Ammon's horn (tissue), 1 donor: ENCODE data around the gene TENT5C.
"Not testable (repeated sequence)": the region's sequence is repeated elsewhere in the genome, so short reads cannot be mapped to it uniquely, and the experiment has no call there.

Experiments used
- DNase-seq: peaks from one replicate; pipeline ENCODE4 v3.0.0-alpha.2; 2016; ENCODE audit warnings: low spot score

Gene TENT5C

DNA sequence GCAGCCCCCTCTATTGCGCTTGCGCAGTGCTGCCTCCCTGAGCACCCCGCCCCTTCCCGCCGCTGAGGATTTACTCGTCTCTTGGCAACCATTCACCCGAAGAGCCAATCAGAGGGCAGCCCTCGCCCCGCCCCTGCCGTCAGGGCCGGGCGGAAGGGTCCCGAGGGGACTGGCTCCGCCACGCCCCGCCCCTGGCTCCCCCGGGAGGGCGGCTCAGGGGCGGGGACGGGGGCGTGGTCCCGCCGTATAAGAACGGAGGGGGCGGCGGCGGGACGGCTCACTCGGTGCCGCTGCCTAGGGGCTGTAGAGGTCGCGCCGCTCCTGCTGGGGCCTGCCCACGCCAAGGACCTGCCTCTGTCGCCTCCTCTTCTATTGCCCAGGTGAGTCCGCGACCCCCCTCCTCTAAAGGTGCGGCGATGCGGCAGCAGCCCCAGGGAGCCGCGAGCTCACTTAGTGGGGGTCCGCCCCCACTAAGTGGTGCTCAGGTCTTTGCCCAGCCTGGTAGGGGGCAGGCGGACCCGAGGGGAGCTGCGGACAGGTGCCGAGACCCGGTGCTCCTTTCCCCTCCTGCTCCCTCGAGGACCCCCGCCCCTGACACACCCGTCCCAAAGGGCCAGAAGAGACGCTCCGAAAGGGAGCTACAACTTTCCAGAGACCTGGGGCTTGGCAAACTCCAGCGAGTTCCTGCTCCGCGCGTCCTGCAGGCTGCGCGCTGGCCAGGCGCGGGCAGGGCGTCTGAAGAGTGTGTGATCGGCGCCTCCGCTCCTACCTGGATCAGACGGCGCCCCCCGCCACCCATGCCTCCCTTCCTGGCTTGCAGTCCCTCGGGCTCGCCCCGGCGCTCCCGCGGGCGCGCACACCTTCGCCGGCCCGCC is at the start of gene TENT5C:
TENT5C (plus strand) TSS at position 275 of the 875 bp plus-strand sequence. CDS start 16,821 bp downstream, outside the sequence.
- peak; percentile 98 for DNase-seq

GRCh38 chr1:117556341-117556740 is 49.5 kb upstream of the TENT5C start:
- DNase-seq: no peak

DNA sequence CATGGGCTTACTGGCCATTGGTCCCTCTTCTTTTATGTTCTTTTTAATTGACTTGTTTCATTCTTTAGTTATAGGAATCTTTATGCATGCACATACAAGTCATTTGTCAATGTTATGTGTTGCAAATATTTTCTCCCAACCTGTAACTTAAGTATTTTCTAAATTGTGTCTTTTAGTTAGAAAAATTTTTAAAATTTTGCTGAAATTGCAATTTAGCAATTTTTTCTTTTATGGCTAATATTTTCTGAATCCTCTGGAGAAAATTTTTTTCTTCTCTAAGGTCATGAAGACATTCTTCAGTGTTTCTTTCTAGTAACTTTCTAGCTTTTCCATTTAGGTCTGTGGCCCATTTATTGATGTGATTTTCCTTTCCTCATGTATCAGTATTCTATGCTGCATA is 48.9 kb upstream of the TENT5C start:
- no peak for DNase-seq

- not testable (repeated sequence) for DNase-seq
Observed at GRCh38 chr1:117558451-117558850, 47.4 kb upstream of the TENT5C start.

- no peak for DNase-seq
Observed at GRCh38 chr1:117559139-117559538, 46.7 kb upstream of the TENT5C start.

DNA sequence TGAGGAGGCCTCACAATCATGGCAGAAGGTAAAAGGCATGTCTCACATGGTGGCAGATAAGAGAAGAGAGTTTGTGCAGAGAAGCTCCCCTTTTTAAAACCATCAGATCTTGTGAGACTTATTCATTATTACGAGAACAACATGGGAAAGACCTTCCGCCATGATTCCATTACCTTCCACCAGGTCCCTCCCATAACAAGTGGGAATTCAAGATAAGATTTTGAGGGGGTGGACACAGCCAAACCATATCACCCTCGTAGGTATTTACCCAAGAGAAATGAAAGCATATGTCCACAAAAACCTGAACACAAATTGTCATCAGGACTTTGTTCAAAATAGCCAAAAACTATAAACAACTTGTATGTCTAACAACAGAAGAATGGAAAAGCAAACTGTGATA is 45.9 kb upstream of the TENT5C start:
- no peak for DNase-seq

- DNase-seq: no peak
Observed at GRCh38 chr1:117561071-117561470, 44.8 kb upstream of the TENT5C start.

GRCh38 chr1:117561551-117561950 is 44.3 kb upstream of the TENT5C start:
- no peak for DNase-seq

DNA sequence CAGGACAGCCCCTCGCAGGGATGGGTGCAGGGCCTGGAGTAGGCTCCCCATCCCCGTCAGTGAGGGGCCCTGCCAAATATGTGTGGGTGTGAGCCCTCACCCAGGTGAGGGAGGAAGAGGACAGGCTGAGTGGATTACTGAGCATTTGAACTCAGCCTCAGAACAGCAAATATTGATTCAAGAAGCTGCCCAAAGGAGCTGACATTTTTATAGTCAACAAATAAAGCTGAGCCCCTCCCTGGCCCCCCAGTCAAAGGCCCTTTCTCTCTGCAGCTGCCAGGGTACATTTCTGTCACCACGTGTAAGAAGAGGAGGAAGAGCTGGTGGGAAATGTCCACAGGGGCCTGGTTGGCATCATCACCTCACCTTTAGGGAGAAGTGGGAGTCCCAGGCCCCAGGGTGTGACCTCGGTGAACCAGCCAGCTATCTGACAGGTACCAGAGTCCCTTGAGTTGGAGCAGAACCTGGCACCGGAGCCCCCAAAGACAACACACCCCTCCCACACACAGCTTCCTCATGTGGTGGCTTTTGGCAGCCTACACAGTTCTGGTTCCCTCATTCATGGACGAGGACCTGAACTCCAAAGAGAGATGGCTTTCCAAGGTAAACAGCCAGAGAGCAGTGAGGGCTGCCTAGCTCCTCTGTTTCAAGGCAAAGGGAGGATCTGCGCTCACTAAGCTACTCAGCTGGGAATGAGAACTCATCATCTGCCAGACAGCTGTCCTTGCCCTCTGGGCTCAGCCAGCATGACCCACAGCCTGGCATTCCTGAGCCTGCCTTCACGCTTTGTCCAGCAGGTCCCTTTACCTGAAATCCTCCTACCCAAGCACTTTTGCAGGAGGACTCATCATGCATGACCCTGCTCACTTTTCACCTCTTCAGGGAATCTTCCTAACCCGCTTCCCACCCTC is 43.0 kb upstream of the TENT5C start:
- no peak for DNase-seq

DNA sequence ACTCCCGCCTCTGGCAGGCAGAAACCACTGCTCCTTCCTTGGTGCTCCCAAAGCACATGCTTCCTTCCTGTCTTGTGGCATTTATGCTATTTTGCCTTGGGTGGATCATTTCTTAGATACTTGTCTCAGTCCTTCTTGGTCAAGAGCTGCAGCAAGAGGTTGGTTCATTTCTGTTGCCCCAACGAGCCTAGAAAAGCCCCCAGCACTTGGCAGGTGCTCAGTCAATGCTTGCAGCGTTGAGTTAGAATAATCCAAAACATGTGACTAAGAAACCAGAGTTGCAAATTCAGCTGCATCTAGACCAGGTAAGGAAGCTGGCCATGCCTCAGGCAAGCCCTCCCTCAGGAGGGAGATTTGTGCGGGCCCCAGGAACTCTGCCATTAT is 42.4 kb upstream of the TENT5C start:
- no peak for DNase-seq

- no peak for DNase-seq
Observed at GRCh38 chr1:117564227-117565075, 41.4 kb upstream of the TENT5C start.

DNA sequence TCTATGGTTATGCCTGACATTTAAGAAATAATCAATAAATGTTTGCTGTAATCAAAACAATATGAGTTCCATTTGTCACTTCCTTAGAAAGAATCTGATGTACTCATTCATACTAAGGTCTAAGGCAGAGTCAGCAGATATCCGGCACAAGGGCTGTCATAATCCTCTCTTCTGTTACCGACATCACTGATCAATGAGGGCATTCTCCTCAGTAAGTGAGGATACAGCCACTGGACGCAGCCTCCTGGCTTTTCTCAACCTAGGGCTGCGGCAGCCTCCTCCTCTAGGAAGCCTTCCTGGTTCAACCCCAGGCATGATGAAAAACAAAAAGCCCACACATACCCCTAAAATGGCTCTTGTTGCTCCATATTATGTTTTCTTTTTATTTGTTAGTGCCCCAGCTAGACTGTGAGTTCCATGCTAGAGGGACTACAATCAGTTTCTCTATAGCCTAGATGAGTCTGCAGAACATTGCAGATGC is 40.7 kb upstream of the TENT5C start:
- no peak for DNase-seq

DNA sequence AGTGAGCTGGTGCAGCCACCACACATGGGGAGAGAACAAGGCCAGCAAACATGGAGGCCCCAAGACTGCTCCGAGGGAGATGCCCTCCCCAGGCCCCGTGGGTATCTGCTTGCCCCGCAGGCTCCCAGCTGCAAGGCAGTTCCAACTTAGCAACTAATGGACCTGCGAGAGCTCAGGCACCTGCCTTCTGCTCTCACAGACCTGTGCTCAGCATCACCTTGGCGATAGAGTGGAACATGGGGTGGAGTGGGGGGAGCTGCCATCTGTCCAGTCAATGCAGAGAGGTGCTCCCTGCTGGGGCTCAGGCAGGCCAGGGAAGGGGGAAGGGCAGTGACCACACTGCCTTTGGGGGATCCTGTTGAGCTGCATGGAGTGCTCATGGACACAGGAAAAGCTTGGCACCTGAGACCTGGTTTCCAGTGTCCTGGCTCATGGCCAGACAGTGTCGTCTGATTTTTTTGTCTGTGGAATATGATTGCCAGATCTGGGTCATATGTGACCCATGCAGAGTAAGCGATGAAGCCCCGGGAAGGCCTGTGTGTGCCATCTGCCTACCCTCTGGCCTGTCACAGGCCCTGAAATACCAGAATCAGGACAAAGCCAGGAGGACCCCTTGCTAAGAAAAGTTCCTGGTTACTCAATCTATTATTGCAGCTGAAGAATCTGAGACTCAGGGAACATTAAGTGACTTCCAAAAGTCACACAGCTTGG is 39.9 kb upstream of the TENT5C start:
- no peak for DNase-seq

DNA sequence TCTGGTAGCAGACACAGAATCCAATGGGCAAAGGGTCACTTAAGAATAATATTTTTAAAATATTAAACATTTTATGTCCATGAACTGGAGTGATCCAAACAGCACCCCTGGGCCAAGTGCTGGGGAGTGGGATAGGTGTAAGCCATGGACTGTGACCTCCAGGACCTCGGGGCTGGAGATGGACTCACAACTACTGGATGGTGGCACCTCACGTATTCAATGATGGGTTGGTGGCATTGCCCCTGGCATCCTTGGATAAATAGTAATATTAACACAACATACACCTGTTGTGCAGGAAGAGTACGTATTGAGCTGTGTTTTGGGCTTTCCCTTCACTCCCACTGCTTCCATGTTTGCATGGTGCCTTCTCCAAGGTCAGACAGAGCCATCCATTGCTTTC is 39.3 kb upstream of the TENT5C start:
- no peak for DNase-seq

DNA sequence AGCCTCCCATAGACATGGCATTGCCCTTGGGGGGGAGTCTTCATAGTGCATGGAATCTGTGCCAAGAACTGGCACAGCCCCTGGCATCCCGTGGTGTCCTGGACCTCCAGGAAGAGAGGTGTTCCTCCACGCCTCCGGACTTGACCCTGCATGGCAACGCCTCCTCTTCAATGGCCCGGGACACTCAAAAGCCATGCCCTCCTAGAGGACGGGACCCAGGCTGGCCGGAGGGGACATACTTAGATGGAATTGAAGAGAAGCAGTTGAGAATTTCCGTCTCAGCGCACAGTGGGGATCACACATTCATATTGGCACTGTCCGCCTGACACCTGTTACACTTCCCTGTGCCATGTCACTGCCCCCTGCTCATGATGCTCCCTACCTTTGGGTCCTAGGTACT is 38.4 kb upstream of the TENT5C start:
- no peak for DNase-seq

- no peak for DNase-seq
Observed at GRCh38 chr1:117567976-117568375, 37.9 kb upstream of the TENT5C start.

GRCh38 chr1:117568999-117569398 is 36.8 kb upstream of the TENT5C start:
- no peak for DNase-seq

DNA sequence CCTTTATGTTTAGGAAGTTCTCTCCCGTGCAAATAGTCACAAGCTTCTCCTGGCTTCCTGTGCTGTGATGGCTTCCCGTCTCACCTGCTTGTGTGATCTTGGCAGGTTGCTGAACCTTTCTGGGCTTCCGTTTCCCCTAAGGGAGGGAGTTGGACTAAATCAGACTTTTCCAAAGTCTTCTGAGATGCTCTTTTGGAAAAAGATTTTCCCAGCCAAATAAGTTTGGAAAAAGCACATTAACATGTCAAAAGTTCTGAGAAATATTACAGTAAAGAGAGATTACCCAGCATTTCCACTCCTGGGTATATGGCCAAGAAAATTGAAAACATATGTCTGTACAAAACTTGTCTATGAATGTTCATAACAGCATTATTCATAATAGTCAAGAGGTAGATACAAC is 36.0 kb upstream of the TENT5C start:
- DNase-seq: no peak

DNA sequence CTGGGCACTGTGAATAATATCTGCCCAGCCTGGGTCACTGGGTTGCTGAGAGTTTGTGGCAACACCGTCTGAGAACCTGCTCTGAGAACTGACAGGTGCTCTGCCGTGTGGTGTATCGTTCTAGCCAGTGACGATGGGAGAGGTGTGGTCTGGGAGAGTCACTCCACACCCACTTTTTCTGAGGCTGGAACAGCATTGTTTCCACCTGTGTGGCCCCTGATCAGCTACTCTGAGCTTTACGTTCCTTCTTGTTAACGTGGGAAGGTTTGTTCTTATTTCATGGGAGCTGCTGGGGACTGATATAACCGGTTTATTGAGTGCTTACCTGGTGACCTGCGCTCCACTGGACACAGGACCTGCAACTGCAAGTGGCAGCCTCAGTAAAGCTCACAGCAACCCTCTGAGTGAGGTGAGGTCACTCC is 34.8 kb upstream of the TENT5C start:
- no peak for DNase-seq

GRCh38 chr1:117571496-117571895 is 34.4 kb upstream of the TENT5C start:
- no peak for DNase-seq

DNA sequence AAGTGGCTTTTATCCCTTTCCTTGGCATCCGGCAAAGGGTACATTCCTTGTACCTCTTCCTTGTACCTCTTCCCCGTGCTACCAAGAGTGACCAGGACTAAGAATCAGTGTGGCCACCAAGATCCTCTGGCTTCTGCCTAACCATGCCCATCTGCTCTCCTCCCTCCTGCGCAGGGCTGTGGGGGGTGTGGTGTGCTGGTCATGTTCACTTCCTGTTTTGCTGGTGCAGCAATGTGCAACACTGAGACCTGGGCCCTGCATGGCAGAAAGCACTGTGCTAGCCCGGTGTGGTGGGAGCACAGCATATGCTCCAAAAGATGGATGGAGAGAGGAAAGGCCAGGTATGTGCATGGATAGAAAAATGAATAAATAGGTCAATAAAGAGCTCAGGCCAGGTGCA is 33.3 kb upstream of the TENT5C start:
- no peak for DNase-seq
